HL-60/S4 treated with phorbol 12-myristate 13-acetate at 8.2 ng/mL for 4 days and 3 days (cell line): ENCODE measurements around the gene FADS1.

Experiments used
- in situ Hi-C: fragments of 300-500 bp; cut with MboI; formaldehyde crosslinking; loops from 2 replicates; pipeline ENCODE4 v1.15.0; 2022; ENCODE audit warnings: low sequenced_read_pairs

The FADS1 gene

GRCh38 chr11:61827571-61828378, 11.0 kb upstream of the FADS1 start, which contains the start of gene FADS2:
TSS of gene FADS2 (plus strand) at chr11:61828300. CDS start at chr11:61828391, 91 bp downstream.
- in situ Hi-C loops, result no loop called here

- in situ Hi-C loops, result no loop called here
Measured at GRCh38 chr11:61826930-61827570, 10.2 kb upstream of the FADS1 start.

- in situ Hi-C loops, result no loop called here
Measured at GRCh38 chr11:61820174-61820573, 3.4 kb upstream of the FADS1 start.

- in situ Hi-C loops, result no loop called here
Measured at GRCh38 chr11:61817471-61818202, 834 bp upstream of the FADS1 start.

- in situ Hi-C loops, result no loop called here
Measured at GRCh38 chr11:61815790-61816735, 740 bp downstream of the FADS1 start.

- in situ Hi-C loops, result no loop called here
Measured at GRCh38 chr11:61814958-61815789, 1.6 kb downstream of the FADS1 start.

- in situ Hi-C loops, result no loop called here
Measured at GRCh38 chr11:61814247-61814957, 2.4 kb downstream of the FADS1 start.

GRCh38 chr11:61812736-61813411, 3.9 kb downstream of the FADS1 start:
- in situ Hi-C loops, result no loop called here

- in situ Hi-C loops, result no loop called here
Measured at GRCh38 chr11:61811831-61812230, 5.0 kb downstream of the FADS1 start.

- in situ Hi-C loops, result no loop called here
Measured at GRCh38 chr11:61810671-61811175, 6.1 kb downstream of the FADS1 start.

- in situ Hi-C loops, result no loop called here
Measured at GRCh38 chr11:61806785-61807184, 10.0 kb downstream of the FADS1 start.

- in situ Hi-C loops, result no loop called here
Measured at GRCh38 chr11:61805146-61805545, 11.7 kb downstream of the FADS1 start.

- in situ Hi-C loops, result no loop called here
Measured at GRCh38 chr11:61803889-61804647, 12.7 kb downstream of the FADS1 start.

- in situ Hi-C loops, result no loop called here
Measured at GRCh38 chr11:61802605-61803004, 14.2 kb downstream of the FADS1 start.

GRCh38 chr11:61800331-61801281, 16.2 kb downstream of the FADS1 start:
- in situ Hi-C loops, result no loop called here

- in situ Hi-C loops, result no loop called here
Measured at GRCh38 chr11:61799665-61800284, 17.0 kb downstream of the FADS1 start.
